RPMI8226 (cell line): Measurements from ENCODE around the gene SKOR2.
"Not testable (repeated sequence)": the region's sequence is repeated elsewhere in the genome, so short reads cannot be mapped to it uniquely, and the experiment has no call there.

Source experiments
- DNase-seq: peaks from one replicate; pipeline ENCODE4 v3.0.0-alpha.2; 2015

The SKOR2 gene

DNA sequence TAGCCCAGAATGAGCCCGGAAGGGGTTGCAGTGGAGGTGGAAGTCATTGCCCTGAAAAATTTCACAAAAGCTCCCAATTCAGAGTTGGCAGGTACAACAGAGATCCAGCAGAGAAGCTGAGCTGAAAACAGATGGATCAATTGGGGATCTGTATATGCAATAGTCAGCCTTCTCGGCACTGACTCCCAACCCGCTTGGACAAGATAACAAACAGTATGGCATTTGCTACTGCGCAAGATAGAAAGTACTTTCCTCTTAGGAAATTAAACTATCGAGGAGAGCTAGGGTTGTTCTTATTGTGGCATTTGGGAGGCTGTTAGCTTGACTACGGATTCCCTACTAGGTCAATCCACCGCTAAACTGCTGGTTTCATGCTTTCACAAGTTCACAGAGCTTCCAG is 63.7 kb downstream of the SKOR2 start:
- no peak for DNase-seq

GRCh38 chr18:47184419-47185050 is 66.9 kb downstream of the SKOR2 start:
- DNase-seq = peak; percentile 90

DNA sequence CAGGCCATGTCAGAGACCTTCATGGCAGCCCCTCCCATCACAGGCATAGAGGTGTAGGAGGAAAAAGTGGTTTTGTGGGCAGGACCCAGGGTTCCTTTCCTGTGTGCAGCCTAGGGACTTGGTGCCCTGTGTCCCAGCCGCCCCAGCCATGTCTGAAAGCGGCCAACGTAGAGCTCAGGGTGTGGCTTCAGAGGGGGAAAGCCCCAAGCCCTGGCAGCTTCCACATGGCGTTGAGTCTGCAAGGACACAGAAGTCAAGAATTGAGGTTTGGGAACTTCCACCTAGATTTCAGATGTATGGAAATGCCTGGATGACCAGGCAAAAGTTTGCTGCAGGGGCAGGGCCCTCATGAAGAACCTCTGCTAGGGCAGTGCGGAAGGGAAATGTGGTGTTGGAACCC is 69.3 kb downstream of the SKOR2 start:
- DNase-seq = not testable (repeated sequence)

DNA sequence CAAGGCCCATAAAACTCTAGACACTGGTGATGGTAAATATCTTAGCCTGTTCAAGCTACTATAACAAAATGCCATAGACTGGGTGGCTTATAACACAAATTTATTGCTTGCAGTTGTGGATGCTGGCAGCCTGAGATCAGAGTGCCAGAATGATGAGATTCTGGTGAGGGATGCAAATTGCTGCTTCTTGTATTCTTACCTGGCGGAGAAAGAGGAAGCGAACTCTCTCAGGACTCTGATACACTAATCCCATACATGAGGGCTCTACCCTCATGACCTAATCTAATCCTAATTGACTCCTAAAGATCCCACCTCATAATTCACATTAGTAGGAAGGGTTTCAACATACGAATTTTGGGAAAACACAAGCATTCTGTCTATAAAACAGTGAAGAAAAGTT is 70.7 kb downstream of the SKOR2 start:
- DNase-seq = peak; percentile 17

GRCh38 chr18:47179520-47179919 is 71.9 kb downstream of the SKOR2 start:
- no peak for DNase-seq

DNA sequence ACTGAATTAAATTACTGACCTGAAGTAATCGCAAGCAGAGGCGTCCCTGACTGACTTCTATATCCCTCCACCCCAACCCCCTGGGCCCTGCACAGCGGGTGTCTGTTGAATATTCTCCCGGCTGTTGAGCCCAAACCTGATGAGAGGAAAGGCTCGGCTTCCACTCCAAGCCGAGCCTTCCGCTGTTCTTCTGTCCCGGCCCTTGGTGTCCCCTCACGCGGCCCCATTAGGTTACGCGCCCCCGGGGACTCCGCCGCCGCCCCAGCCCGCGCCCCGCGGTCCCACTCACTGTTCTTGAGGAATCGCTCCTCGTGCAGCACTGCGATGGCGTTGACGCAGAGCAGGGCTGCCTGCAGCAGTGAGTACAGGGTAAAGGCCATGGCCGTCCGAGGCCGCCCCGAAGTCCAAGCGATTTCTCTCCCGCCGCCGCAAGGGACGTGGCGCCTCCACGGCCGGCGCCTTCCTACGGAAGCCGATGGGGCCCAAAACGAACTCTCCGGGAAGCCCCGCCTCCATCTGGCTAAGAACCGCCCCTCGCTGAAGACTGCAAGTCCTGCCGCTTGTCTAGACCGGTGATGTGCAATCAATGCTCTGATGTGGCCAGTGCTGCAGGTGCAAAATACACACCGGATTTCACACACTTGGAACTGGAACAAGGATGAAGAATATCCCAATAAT is 75.4 kb downstream of the SKOR2 start, which contains the start of gene IER3IP1:
Gene IER3IP1 (minus strand): TSS at position 467 of the 678 bp plus-strand sequence. CDS start 87 bp downstream, at position 380.
- peak; percentile 97 for DNase-seq

DNA sequence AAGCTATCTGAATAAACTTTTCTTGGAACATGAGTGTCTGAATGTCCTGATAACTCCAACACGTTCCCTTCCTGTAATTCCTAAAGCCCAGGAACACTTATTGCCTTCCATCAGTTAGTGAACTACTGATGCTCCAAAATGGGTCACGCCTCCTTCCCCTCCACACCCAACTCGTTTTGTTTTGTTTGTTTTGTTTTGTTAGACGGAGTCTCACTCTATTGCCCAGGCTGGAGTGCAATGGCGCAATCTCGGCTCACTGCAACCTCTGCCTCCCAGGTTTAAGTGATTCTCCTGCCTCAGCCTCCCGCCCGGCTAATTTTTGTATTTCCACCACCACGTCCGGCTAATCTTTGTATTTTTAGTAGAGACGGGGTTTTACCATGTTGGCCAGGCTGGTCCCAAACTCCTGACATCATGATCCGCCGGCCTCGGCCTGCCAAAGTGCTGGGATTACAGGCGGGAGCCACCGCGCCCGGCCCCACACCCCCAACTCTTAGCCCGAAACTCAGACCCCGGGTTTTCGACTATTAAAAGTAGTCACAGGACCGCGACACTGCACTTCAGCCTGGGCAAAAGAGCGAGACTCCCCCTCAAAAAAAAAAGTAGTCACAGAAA is 76.1 kb downstream of the SKOR2 start:
- DNase-seq = peak; percentile 10

DNA sequence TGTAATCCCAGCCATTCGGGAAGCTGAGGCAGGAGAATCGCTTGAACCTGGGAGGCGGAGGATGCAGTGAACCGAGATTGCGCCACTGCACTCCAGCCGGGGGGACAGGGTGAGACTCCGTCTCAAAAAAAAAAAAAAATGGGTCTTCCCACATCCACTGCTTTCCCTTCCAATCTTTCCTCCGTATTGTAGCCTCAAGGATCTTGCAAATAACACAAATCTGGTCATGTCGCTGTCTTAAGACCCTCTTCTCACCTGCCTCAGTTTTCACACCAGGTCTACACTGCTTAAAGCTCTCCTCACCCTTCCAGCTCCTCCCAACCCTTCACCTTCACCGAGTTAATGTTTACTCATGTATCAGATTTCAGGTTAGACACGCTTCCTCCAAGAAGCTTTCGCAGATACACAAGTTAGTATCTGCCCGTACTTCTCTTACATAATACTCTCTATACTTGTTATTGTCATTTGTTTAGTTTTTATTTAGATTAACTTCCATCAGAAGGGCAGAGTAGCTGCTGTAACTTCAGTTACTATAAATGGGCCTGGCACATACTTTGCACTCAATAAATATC is 76.8 kb downstream of the SKOR2 start:
- no peak for DNase-seq

- no peak for DNase-seq
Measured at GRCh38 chr18:47172476-47172875, 79.0 kb downstream of the SKOR2 start.

DNA sequence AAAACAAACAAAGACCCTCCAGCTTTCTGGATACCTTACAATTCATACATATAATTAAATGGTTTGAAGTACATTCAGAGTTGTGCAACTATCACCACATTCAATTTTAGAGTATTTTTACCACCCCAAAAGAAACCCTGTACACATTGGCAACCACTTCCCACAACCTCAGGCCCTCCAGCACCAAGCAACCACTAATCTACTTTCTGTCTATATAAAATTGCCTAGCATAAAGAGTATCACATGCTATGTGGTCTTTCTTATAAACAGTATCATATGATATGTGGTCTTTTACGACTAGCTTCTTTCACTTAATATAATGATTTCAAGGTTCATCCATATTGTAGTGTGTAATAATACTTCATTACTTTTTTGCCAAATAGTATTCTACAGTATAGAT is 82.5 kb downstream of the SKOR2 start:
- DNase-seq = no peak

DNA sequence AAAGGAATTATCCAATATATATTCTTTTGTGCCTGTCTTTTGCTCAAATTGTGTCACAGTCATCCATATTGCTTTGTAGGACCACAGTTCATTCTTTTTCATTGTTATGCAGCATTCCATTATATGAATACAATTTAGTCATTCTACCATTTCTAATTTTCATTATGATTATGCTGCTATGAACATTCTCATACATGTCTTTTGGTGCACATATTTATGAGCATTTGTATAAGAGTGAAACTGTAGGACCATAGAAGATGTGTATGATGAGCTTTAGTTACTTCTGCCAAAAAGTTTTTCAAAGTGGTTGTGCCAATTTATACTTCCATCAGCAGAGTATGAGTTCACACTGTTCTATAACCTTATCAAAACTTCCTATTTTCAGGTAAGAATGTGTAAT is 83.0 kb downstream of the SKOR2 start:
- no peak for DNase-seq

DNA sequence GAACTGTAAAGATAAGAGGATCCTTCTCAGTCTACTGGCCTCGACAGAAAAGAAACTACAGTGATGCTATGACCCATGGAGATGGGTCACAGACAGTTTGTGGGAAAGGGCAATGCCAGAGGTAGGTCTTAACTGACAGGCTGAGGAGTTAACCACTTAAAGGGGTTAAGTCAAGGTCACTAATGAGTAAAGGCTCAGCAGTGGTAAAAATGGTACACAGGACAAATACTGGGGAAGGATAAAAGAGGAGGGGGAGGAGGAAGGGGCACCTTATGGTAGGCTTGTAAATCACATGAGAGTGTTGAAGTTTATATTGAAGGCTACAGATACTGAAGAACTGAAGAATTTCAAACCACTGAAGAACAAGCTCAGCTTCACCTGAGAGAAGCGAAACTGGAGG is 85.2 kb downstream of the SKOR2 start:
- DNase-seq = no peak

- DNase-seq = no peak
Measured at GRCh38 chr18:47163241-47163640, 88.2 kb downstream of the SKOR2 start.

DNA sequence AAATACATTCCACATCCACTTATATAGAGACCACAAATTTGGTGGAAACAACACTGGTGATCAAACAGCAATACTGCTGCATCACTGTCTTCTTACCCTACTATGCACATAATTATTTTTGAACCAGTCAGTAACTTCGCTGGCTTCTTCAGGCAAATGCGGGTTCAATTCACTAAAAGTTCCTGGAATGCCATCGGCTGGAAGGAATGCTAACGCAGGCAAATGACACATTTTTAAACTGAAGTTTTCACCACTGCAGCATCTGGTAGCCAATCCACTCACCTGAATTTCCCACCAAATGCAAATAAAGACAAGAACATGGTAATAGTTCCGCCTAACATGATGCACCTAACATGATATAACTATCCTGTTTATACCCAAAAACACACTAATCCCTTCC is 91.2 kb downstream of the SKOR2 start:
- DNase-seq = no peak

- DNase-seq = not testable (repeated sequence)
Measured at GRCh38 chr18:47158404-47158803, 93.1 kb downstream of the SKOR2 start.
